HEK293T (cell line): Measurements from ENCODE around the gene LRMDA.

Source experiments
- CTCF ChIA-PET: fragments of 350-600 bp; formaldehyde crosslinking; extraction: SDS; loops from one replicate; lab custom pipeline; 2021; ENCODE audit warnings: antibody characterized with exemption, inconsistent platforms; lab: Yijun Ruan, JAX
- POLR2A ChIA-PET: fragments of 350-600 bp; formaldehyde crosslinking; extraction: SDS; loops from one replicate; lab custom pipeline; 2020; ENCODE audit warnings: antibody characterized with exemption, inconsistent platforms; lab: Yijun Ruan, JAX
- DNase-seq: peaks from one replicate; pipeline ENCODE4 v3.0.0; 2012; ENCODE audit warnings: mixed read lengths; ENCODE audit errors: extremely low spot score
- ARNT ChIP-seq: fragments of 450-650 bp; IDR thresholded peaks from 2 replicates; pipeline ENCODE4 v1.6.1; 2017; ENCODE audit warnings: mild to moderate bottlenecking
- BHLHE40 ChIP-seq: fragments of 450-650 bp; IDR thresholded peaks from 2 replicates; pipeline ENCODE4 v1.6.1; 2016; ENCODE audit warnings: mild to moderate bottlenecking, moderate library complexity, borderline replicate concordance
- CTBP1 ChIP-seq: fragments of 450-650 bp; IDR thresholded peaks from 2 replicates; pipeline ENCODE4 v1.6.1; 2016; ENCODE audit warnings: borderline replicate concordance
- ELF4 ChIP-seq: fragments of 450-650 bp; IDR thresholded peaks from 2 replicates; pipeline ENCODE4 v1.6.1; 2017; ENCODE audit warnings: antibody characterized with exemption
- FOXA1 ChIP-seq: fragments of 450-650 bp; IDR thresholded peaks from 2 replicates; pipeline ENCODE4 v1.6.1; 2016; ENCODE audit warnings: mild to moderate bottlenecking
- FOXK2 ChIP-seq: fragments of 450-650 bp; IDR thresholded peaks from 2 replicates; pipeline ENCODE4 v1.6.1; 2016; ENCODE audit warnings: mild to moderate bottlenecking
- FOXM1 ChIP-seq: fragments of 450-650 bp; IDR thresholded peaks from 2 replicates; pipeline ENCODE4 v1.6.1; 2017; ENCODE audit warnings: mild to moderate bottlenecking, borderline replicate concordance
- HDGF ChIP-seq: fragments of 450-650 bp; IDR thresholded peaks from 2 replicates; pipeline ENCODE4 v1.6.1; 2017; ENCODE audit warnings: antibody characterized with exemption, borderline replicate concordance
- L3MBTL2 ChIP-seq: fragments of 450-650 bp; conservative IDR thresholded peaks from 2 replicates; pipeline ENCODE4 v1.6.1; 2016; ENCODE audit warnings: mild to moderate bottlenecking
- LEF1 ChIP-seq: fragments of 450-650 bp; IDR thresholded peaks from 2 replicates; pipeline ENCODE4 v1.6.1; 2017; ENCODE audit warnings: mild to moderate bottlenecking, borderline replicate concordance
- NFRKB ChIP-seq: fragments of 450-650 bp; IDR thresholded peaks from 2 replicates; pipeline ENCODE4 v1.6.1; 2016; ENCODE audit warnings: mild to moderate bottlenecking, moderate library complexity
- PKNOX1 ChIP-seq: fragments of 450-650 bp; IDR thresholded peaks from 2 replicates; pipeline ENCODE4 v1.6.1; 2016
- SP1 ChIP-seq: fragments of 450-650 bp; IDR thresholded peaks from 2 replicates; pipeline ENCODE4 v1.6.1; 2017
- SUZ12 ChIP-seq: fragments of 450-650 bp; IDR thresholded peaks from 2 replicates; pipeline ENCODE4 v1.6.1; 2016; ENCODE audit warnings: mild to moderate bottlenecking
- TARDBP ChIP-seq: fragments of 450-650 bp; IDR thresholded peaks from 2 replicates; pipeline ENCODE4 v1.6.1; 2016
- ZNF384 ChIP-seq: fragments of 450-650 bp; IDR thresholded peaks from 2 replicates; pipeline ENCODE4 v1.6.1; 2016

The LRMDA gene

GRCh38 chr10:75650648-75651047 lies 219.2 kb downstream of the LRMDA start:
- CTCF ChIA-PET, result interaction anchor here (0.8 to 1.3 kb wide), 3 partner anchors 10 to 31 kb away, joined by 3 to 6 read pairs (median 4); no protein-coding TSS in a partner anchor
- POLR2A ChIA-PET, result interaction anchor here (1.2 kb wide), 1 partner anchor 249 kb away, joined by 3 read pairs; the partner anchor contains the start of gene ZNF503
- TF ChIP-seq BHLHE40, result no peak
- DNase-seq, result no peak

- CTCF ChIA-PET, result interaction anchor here (0.6 to 1.3 kb wide), 9 partner anchors 10 to 114 kb away, joined by 3 to 8 read pairs (median 4); no protein-coding TSS in a partner anchor
- DNase-seq, result peak; percentile 36
- TF ChIP-seq CTBP1, result no peak
- no peak for TF ChIP-seq BHLHE40
- no peak for TF ChIP-seq L3MBTL2
- TF ChIP-seq PKNOX1, result no peak
- TF ChIP-seq ZNF384, result no peak
- no peak for TF ChIP-seq TARDBP
- TF ChIP-seq FOXA1, result no peak
- no peak for TF ChIP-seq SP1
- POLR2A ChIA-PET, result interaction anchor here (0.7 to 1.2 kb wide), 2 partner anchors 57 to 250 kb away, joined by 3 read pairs; partner anchors contain the start of gene ZNF503
These were observed 220.0 kb downstream of the LRMDA start for GRCh38 chr10:75651417-75651816.

DNA sequence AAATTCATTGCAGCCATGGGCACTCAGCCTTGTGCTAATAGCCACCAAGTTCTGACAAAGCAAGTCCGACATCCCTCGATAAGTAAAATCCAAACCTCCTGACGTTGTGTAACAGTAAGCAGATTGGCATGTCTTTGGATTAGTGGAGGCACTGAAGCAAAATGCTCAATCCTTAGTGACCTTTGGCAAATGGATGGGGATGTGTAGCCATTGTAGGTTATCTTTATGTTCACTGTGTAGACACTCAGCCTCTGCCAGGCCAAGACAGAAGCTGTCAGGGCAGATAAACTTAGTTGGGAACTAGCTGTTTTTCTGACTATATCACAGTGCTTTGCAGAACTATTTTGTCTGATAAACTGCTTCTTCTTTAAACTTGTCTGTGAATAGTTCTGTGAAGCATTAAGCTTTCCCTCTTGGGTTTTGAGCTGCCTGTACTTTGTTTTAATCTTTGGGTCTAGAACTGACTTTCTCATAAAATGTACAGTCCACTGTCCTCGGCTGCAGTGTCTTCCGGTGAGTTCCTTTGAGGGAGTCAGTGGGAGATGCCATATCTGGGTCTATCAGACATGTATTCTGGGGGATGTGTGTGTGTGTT lies 220.8 kb downstream of the LRMDA start:
- POLR2A ChIA-PET, result interaction anchor here (0.7 to 1.2 kb wide), 3 partner anchors 58 to 251 kb away, joined by 3 to 6 read pairs (median 3); partner anchors contain the start of gene ZNF503

DNA sequence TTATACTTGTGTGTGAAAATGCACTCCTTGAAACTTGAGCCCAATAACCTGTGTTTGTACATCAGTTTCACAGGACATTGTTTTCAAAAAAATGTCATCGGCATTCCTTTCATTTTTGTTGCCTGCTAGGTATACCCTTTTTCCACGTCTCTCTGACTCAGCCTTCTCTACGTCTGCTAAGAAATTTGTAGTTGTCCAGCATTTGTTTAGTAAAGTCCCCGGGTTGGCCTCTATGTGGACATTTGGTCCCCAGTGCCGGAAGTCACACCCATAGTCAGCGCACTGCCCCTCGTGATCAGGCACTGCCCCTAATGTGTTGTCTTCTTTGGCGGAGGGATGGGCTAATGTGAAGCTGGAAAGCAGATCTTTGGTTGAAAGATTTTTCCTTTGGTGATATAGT lies 222.3 kb downstream of the LRMDA start:
- CTCF ChIA-PET, result no interaction called here
- POLR2A ChIA-PET, result no interaction called here
- DNase-seq, result no peak
- no peak for TF ChIP-seq SUZ12
- TF ChIP-seq ELF4, result no peak
- no peak for TF ChIP-seq HDGF
- no peak for TF ChIP-seq FOXK2
- TF ChIP-seq ZNF384, result no peak
- TF ChIP-seq PKNOX1, result no peak
- TF ChIP-seq BHLHE40, result no peak
- TF ChIP-seq SP1, result no peak
- no peak for TF ChIP-seq FOXA1
- TF ChIP-seq NFRKB, result no peak
- TF ChIP-seq TARDBP, result no peak
- TF ChIP-seq LEF1, result no peak
- no peak for TF ChIP-seq FOXM1
- TF ChIP-seq CTBP1, result no peak
- TF ChIP-seq L3MBTL2, result no peak
- TF ChIP-seq ARNT, result no peak

More for the DNA sequence above, 220.8 kb downstream of the LRMDA start:
- CTCF ChIA-PET, result interaction anchor here (0.6 to 1.3 kb wide), 6 partner anchors 11 to 115 kb away, joined by 3 to 8 read pairs (median 5); no protein-coding TSS in a partner anchor
- TF ChIP-seq NFRKB (no peak), FOXK2 (no peak), TARDBP (no peak), LEF1 (no peak), FOXA1 (no peak), PKNOX1 (no peak), L3MBTL2 (no peak), BHLHE40 (no peak), ARNT (no peak), HDGF (no peak), ZNF384 (no peak), SUZ12 (no peak), SP1 (no peak)
- no peak for DNase-seq

DNA sequence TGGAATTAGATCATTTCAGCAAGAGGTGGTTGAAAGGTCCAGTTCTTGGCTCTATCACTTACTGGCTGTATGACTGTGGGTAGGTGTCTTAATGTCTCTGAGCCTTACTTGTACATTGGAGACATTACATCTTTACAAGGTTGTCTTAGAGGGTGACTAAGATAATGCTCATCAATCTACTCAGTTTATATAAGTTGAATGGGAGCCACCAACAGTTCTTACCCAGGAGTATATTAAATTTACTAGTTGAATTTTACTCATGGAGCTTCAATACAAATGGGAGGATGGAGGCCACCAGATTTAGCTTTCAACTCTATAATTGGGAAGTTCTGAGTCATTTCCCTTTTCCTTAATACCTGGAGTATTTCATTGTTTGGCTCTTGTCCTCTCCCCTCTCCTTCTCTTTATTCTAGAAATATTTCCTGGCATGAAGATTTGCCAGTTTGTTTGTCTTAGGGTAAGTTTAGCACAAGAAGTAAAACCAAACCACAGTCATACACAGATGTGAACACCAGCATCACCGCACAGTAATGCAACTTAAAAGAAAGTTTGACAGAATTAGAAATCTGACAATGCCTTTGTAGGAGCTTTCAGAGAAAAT lies 222.8 kb downstream of the LRMDA start:
- ChIA-PET CTCF (interaction anchor here (0.9 kb wide), 1 partner anchor 61 kb away, joined by 3 read pairs; no protein-coding TSS in a partner anchor), POLR2A (no interaction called here)
- TF ChIP-seq HDGF (no peak), L3MBTL2 (no peak), CTBP1 (no peak), BHLHE40 (no peak), NFRKB (no peak), LEF1 (no peak), ARNT (no peak), ELF4 (no peak), ZNF384 (no peak), FOXK2 (no peak), TARDBP (no peak), SUZ12 (no peak), FOXM1 (no peak), FOXA1 (no peak), PKNOX1 (no peak), SP1 (no peak)
- DNase-seq, result no peak
